Measurements from ENCODE around the gene CALM1. TPM values are rescaled to one million over a fixed set of nuclear protein-coding genes. Genes with fewer than 3 reads are reported as not detected.

CALM1 gene
- total RNA-seq, 1 donor = 227 TPM

DNA sequence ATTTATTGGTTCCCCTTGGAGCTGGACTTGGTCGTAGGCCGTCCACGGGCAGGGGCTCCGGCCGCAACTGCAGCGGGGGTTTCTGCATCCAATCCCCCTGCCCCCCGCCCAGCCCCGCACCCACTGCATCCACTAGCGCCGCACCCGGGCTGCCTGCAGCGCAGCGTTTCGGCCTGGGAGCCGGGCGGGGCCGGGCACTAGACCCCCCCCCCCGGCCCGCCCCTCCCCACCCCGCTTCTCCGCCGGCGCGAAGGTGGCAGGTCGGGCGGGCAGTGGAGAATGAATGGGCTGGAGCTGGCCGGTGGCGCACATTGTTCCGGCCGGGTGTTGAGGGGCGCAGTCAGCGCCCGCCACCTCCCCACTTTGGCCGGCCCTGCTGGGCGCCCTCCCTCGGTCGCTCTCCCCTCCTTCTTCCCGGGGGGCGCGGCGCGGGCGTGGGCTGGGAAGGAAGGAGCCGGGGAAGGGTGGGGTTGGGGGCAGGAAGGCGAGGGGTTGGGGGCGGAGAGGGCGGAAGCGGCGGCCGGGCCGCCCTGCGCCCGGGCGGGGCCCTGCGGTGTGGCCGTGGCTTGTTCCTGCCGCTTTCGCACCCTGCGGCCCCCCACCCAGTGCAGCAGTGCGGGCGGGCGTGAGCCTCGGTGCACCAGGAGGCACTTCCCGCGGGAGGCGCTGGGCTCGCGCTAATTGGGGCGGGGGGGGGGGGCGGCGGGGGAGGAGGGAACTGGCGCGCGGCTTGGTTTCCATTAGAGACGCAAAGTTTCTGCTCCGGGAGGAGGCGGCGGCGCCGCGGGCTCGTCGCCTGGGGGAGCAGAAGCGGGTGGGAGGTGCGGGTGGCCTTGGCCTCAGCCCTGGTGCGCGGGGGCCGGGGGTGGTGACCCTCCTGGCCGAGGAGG, 841 bp downstream of the CALM1 start:
- Histone ChIP-seq H3K36me3 (ENCODE audit: insufficient read depth, low read length) (peaks cover 24% of the 10 kb centered on the region), H3K4me1 (ENCODE audit: insufficient read depth, low read length) (peaks cover 31% of the 10 kb centered on the region), H4K20me1 (ENCODE audit: insufficient read depth, low read length) (peaks cover 42% of the 10 kb centered on the region), H3K27ac (ENCODE audit: low read depth, low read length) (peak overlapping the region; percentile 35), H3K4me3 (ENCODE audit: insufficient read depth, low read length) (peak overlapping the region; percentile 95), H2AFZ (ENCODE audit: low read length) (no peak overlapping the region), H3K9me3 (ENCODE audit: low read depth, low read length) (no peaks in the 10 kb centered on the region), H3K27me3 (ENCODE audit: insufficient read depth, low read length) (no peaks in the 10 kb centered on the region), H3K4me2 (ENCODE audit: insufficient read depth, low read length) (peak overlapping the region; percentile 82), H3K79me2 (ENCODE audit: insufficient read depth, low read length) (peaks cover 50% of the 10 kb centered on the region)
- DNase-seq (ENCODE audit: insufficient read length, low spot score, missing footprints) = peak; percentile 91
- TF ChIP-seq, protein P1, sequence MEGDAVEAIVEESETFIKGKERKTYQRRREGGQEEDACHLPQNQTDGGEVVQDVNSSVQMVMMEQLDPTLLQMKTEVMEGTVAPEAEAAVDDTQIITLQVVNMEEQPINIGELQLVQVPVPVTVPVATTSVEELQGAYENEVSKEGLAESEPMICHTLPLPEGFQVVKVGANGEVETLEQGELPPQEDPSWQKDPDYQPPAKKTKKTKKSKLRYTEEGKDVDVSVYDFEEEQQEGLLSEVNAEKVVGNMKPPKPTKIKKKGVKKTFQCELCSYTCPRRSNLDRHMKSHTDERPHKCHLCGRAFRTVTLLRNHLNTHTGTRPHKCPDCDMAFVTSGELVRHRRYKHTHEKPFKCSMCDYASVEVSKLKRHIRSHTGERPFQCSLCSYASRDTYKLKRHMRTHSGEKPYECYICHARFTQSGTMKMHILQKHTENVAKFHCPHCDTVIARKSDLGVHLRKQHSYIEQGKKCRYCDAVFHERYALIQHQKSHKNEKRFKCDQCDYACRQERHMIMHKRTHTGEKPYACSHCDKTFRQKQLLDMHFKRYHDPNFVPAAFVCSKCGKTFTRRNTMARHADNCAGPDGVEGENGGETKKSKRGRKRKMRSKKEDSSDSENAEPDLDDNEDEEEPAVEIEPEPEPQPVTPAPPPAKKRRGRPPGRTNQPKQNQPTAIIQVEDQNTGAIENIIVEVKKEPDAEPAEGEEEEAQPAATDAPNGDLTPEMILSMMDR (IDR thresholded peaks at IDR 0.05; ENCODE audit: extremely low read depth, low read depth, low read length) = no peak

DNA sequence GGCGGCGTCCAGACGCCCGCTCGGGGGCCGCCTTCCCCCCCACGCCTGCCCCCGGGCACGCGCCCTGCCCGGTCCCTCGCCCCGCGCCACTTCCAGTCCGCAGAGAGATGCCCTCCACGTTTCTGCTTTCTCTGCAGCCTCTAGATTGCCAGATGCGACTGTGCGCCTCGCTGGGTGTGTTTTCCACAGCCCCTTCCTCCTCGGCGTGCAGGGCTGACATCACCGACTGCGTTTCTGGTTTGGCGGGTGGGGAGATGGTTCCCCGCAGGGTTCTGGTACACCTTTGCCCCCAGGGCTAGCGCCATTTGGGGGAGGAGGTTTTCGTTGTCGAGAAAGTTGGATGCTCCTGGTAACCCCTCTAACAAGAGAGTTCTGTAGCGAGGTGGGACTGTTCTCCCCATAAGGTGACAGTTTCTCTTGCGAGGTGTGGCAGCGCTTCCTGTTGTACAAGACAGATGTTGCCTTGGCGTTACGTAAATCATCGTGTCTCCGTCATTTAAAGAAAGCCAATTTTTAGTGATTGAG, 1.5 kb downstream of the CALM1 start:
- Histone ChIP-seq H3K27ac (ENCODE audit: low read depth, low read length) (peak overlapping the region; percentile 15), H3K9me3 (ENCODE audit: low read depth, low read length) (no peaks in the 10 kb centered on the region), H3K36me3 (ENCODE audit: insufficient read depth, low read length) (peaks cover 31% of the 10 kb centered on the region), H2AFZ (ENCODE audit: low read length) (peak overlapping the region; percentile 40), H3K4me1 (ENCODE audit: insufficient read depth, low read length) (peaks cover 31% of the 10 kb centered on the region), H3K27me3 (ENCODE audit: insufficient read depth, low read length) (no peaks in the 10 kb centered on the region), H3K79me2 (ENCODE audit: insufficient read depth, low read length) (peaks cover 57% of the 10 kb centered on the region), H3K4me2 (ENCODE audit: insufficient read depth, low read length) (peak overlapping the region; percentile 82), H4K20me1 (ENCODE audit: insufficient read depth, low read length) (peaks cover 47% of the 10 kb centered on the region), H3K4me3 (ENCODE audit: insufficient read depth, low read length) (peak overlapping the region; percentile 95)
- TF ChIP-seq, protein P1 (IDR thresholded peaks at IDR 0.05; ENCODE audit: extremely low read depth, low read depth, low read length) = no peak
- DNase-seq (ENCODE audit: insufficient read length, low spot score, missing footprints) = peak; percentile 90

GRCh38 chr14:90398841-90399540, 2.2 kb downstream of the CALM1 start:
- Histone ChIP-seq H3K4me1 (ENCODE audit: insufficient read depth, low read length) (peaks cover 31% of the 10 kb centered on the region), H3K36me3 (ENCODE audit: insufficient read depth, low read length) (peaks cover 37% of the 10 kb centered on the region), H3K27ac (ENCODE audit: low read depth, low read length) (peak overlapping the region; percentile 15), H3K4me2 (ENCODE audit: insufficient read depth, low read length) (peak overlapping the region; percentile 82), H3K4me3 (ENCODE audit: insufficient read depth, low read length) (peak overlapping the region; percentile 95), H3K79me2 (ENCODE audit: insufficient read depth, low read length) (peaks cover 63% of the 10 kb centered on the region), H2AFZ (ENCODE audit: low read length) (no peak overlapping the region), H4K20me1 (ENCODE audit: insufficient read depth, low read length) (peaks cover 49% of the 10 kb centered on the region), H3K9me3 (ENCODE audit: low read depth, low read length) (no peaks in the 10 kb centered on the region), H3K27me3 (ENCODE audit: insufficient read depth, low read length) (no peaks in the 10 kb centered on the region)
- TF ChIP-seq, protein P1 (IDR thresholded peaks at IDR 0.05; ENCODE audit: extremely low read depth, low read depth, low read length) = no peak
- no peak for DNase-seq (ENCODE audit: insufficient read length, low spot score, missing footprints)

All from osteoblast (primary cell).